HepG2 (cell line): ENCODE measurements around the gene ZBTB46. TPM values are rescaled to one million over a fixed set of nuclear protein-coding genes. Genes with fewer than 3 reads are reported as not detected.

Experiments used
- BORCS8-MEF2B ChIP-seq: sonication (generic); formaldehyde crosslinking; IDR thresholded peaks from 2 replicates; pipeline ENCODE4 v1.8.0; 2022; ENCODE audit warnings: mild to moderate bottlenecking, missing genetic modification reagents
- HOXA7 ChIP-seq: sonication (generic); formaldehyde crosslinking; IDR thresholded peaks from 2 replicates; pipeline ENCODE4 v1.8.1; 2022; ENCODE audit warnings: mild to moderate bottlenecking, missing genetic modification reagents, moderate library complexity
- POLR2G ChIP-seq: fragments of 200-400 bp; formaldehyde crosslinking; IDR thresholded peaks from 2 replicates; pipeline ENCODE4 v1.6.1; 2018; ENCODE audit warnings: mild to moderate bottlenecking, low read depth, low read length, moderate library complexity
- SPEN ChIP-seq: sonication (generic); formaldehyde crosslinking; IDR thresholded peaks from 2 replicates; pipeline ENCODE4 v1.5.1; 2020; ENCODE audit warnings: low read depth, mild to moderate bottlenecking, missing genetic modification reagents
- ZNF382 ChIP-seq: sonication (generic); formaldehyde crosslinking; IDR thresholded peaks from 2 replicates; pipeline ENCODE4 v1.5.0; 2020; ENCODE audit warnings: missing genetic modification reagents, mild to moderate bottlenecking, borderline replicate concordance
- ZNF570 ChIP-seq: sonication (generic); formaldehyde crosslinking; IDR thresholded peaks from 2 replicates; pipeline ENCODE4 v1.4.0; 2020; ENCODE audit warnings: mild to moderate bottlenecking, missing genetic modification reagents, borderline replicate concordance
- ZNF776 ChIP-seq: sonication (generic); formaldehyde crosslinking; IDR thresholded peaks from 2 replicates; pipeline ENCODE4 v1.4.0; 2020; ENCODE audit warnings: mild to moderate bottlenecking, missing genetic modification reagents
- polyA plus RNA-seq, 8 experiments: library from polyadenylated mRNA; depleted of rRNA in 3 of 8; stranded (reverse) in 7 of 8; unstranded in 1 of 8; fragments of >200 nt; fragmentation: Illumina TruSeq in 4 of 8; extraction: Trizol in 4 of 8; gene quantifications; 2 replicates each; pipeline versions ENCODE4 v1.2.1 to v1.2.3, GENCODE V29; 2011 to 2016; ENCODE audit warnings: low read depth in 4 of 8, missing spikeins in 1 of 8, mixed read lengths in 1 of 8; ENCODE audit not compliant: insufficient read depth in 1 of 8
- total RNA-seq, 5 experiments: library from RNA; depleted of rRNA; stranded (reverse); fragments of >200 nt; fragmentation: Illumina TruSeq; extraction: Trizol; gene quantifications; 2 replicates each; pipeline ENCODE4 v1.2.3, GENCODE V29; 2016; ENCODE audit warnings: low read depth in 1 of 5
- TF ChIP-seq, protein P1 (sequence below): sonication (generic); formaldehyde crosslinking; IDR thresholded peaks from 2 replicates; pipeline ENCODE4 v1.5.0; 2020; ENCODE audit warnings: mild to moderate bottlenecking, missing genetic modification reagents

ZBTB46 gene
- total and polyA plus RNA-seq, 2 of the 13 experiments (the other 11 are each of a cell fraction or from before 2014, with no cell fraction given): 1.6 to 13.5 TPM

DNA sequence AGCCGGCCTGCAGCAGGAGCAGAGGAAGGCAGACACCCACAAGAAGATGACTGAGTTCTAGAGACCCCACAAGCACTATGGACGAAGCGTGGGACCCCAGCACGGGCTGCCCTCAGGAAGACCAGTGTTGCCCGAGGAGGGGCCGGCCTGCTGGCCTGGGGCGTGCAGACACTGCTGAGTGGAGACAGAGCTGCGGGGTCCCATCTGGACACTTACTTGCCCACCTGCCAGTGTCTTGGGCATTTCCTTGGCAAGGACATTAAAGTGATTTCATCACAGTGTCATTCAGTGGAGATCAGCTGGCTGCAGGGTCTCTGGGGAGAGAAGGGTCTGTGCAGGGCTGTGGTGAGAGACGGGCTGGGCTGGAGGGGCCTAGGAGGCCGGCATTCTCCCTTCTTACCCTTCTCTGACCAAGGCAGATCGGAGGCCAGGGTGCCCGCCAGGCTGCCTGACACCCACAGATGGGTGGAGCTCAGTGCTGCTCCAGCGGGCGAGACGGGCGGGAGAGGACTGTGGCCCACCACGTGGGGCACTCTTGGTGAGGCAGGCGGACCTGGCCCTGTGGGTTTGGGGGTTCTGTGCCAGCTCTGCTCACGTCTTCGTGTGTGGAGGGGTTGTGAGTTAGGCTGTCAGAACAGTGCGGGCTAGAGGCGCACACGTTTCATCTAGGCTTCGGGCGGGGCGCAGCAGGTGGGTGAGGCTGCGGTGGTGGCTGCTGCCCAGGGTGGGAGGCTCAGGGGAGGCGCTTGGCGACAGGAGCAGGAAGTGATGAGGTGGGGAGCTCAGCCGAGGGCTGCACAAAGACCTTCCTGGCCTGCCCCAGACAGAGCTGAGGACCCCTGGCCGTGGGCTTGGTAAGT, 95.0 kb downstream of the ZBTB46 start, which contains the start of gene LIME1 (continued):
- TF ChIP-seq, protein P1, sequence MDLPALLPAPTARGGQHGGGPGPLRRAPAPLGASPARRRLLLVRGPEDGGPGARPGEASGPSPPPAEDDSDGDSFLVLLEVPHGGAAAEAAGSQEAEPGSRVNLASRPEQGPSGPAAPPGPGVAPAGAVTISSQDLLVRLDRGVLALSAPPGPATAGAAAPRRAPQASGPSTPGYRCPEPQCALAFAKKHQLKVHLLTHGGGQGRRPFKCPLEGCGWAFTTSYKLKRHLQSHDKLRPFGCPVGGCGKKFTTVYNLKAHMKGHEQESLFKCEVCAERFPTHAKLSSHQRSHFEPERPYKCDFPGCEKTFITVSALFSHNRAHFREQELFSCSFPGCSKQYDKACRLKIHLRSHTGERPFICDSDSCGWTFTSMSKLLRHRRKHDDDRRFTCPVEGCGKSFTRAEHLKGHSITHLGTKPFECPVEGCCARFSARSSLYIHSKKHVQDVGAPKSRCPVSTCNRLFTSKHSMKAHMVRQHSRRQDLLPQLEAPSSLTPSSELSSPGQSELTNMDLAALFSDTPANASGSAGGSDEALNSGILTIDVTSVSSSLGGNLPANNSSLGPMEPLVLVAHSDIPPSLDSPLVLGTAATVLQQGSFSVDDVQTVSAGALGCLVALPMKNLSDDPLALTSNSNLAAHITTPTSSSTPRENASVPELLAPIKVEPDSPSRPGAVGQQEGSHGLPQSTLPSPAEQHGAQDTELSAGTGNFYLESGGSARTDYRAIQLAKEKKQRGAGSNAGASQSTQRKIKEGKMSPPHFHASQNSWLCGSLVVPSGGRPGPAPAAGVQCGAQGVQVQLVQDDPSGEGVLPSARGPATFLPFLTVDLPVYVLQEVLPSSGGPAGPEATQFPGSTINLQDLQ: 0 out of 2 replicates have a peak, but pooled peaks have one; percentile 8
- TF ChIP-seq BORCS8-MEF2B (CRISPR knock-in tag) (no peak; the same call in 1 of the 2 replicates), ZNF776 (CRISPR knock-in tag) (0 out of 2 replicates have a peak, but pooled peaks have one; percentile 46), SPEN (no peak), POLR2G (peak; percentile 10; the same call in 1 of the 2 replicates), ZNF570 (CRISPR knock-in tag) (no peak), HOXA7 (CRISPR knock-in tag) (no peak), ZNF382 (CRISPR knock-in tag) (no peak)
